GM10248 (cell line): ENCODE results near the gene NEURL1.

Experiments used
- CTCF ChIA-PET: fragments of 300-600 bp; sonication (Branson Sonifier 250); formaldehyde crosslinking; extraction: SDS; loops from one replicate; lab custom pipeline; 2021; ENCODE audit warnings: antibody characterized with exemption; lab: Yijun Ruan, JAX
- POLR2A ChIA-PET: fragments of 350-650 bp; sonication (Branson Sonifier 250); formaldehyde crosslinking; extraction: SDS; loops from one replicate; lab custom pipeline; 2020; ENCODE audit warnings: antibody characterized with exemption; lab: Yijun Ruan, JAX
- DNase-seq: peaks from one replicate; pipeline ENCODE4 v3.0.0; 2012; ENCODE audit errors: extremely low spot score
- CTCF ChIP-seq: IDR thresholded peaks from 2 replicates; pipeline ENCODE4 v1.5.1; 2012; ENCODE audit warnings: mild to moderate bottlenecking, low read depth; ENCODE audit errors: extremely low read depth, missing control alignments, control extremely low read depth

The NEURL1 gene

GRCh38 chr10:103572347-103573204 lies 79.1 kb downstream of the NEURL1 start:
- ChIA-PET POLR2A (no interaction called here), CTCF (interaction anchor here (0.8 to 1.6 kb wide), 2 partner anchors 15 to 20 kb away, joined by 3 read pairs; no protein-coding TSS in a partner anchor)
- no peak for TF ChIP-seq CTCF
- DNase-seq: no peak

DNA sequence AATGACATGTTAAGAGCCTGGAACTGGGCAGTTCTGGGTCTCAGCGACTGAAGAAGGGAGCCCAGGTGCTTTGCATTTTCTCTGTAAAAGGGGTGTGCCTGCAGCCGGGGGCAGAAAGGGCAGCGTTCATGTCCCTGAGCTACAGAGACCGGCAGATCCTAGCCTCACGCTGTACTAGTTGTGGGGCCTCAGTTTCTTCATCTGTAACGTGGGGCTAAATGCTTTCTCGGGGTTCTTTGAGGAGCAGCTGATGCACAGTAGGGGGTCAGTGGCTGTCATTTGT lies 79.6 kb downstream of the NEURL1 start:
- ChIA-PET CTCF (interaction anchor here (0.8 to 1.6 kb wide), 2 partner anchors 14 to 20 kb away, joined by 3 read pairs; no protein-coding TSS in a partner anchor), POLR2A (no interaction called here)
- DNase-seq: no peak

GRCh38 chr10:103574097-103575061 lies 80.9 kb downstream of the NEURL1 start:
- DNase-seq: no peak
- POLR2A ChIA-PET: no interaction called here
- CTCF ChIA-PET: no interaction called here
- no peak for TF ChIP-seq CTCF

More for the DNA sequence above, 79.6 kb downstream of the NEURL1 start:
- TF ChIP-seq CTCF: no peak

- no peak for DNase-seq
- TF ChIP-seq CTCF: no peak
- CTCF ChIA-PET: interaction anchor here (1.1 to 2.4 kb wide), 3 partner anchors 11 to 30 kb away, joined by 3 to 13 read pairs (median 3); no protein-coding TSS in a partner anchor
- POLR2A ChIA-PET: no interaction called here
These were observed 82.0 kb downstream of the NEURL1 start for GRCh38 chr10:103575416-103576075.

DNA sequence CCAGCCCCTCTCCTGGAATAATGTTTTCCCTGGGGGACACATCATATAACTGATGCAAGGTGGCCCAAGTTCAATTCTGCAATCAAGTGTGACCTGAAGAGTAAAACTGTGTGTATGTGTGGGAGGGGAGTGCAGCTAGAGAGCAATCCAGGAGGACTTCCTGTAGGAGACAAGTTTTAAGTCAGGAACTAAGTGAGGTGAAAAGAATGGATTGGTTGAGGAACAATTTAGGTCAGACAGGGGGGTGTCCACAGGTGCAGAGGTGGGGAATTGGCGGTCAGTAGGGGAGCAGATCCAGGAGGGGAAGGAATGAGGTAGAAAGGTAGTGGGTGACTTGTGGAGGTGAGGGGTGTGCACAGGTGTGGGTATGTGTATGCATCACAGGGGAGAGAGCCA lies 82.6 kb downstream of the NEURL1 start:
- ChIA-PET CTCF (interaction anchor here (1.1 to 2.4 kb wide), 3 partner anchors 11 to 29 kb away, joined by 3 to 13 read pairs (median 3); no protein-coding TSS in a partner anchor), POLR2A (no interaction called here)
- no peak for DNase-seq
- TF ChIP-seq CTCF: no peak
